Natural killer cell (primary cell): ENCODE measurements around the gene CDKL5. TPM values are rescaled to one million over a fixed set of nuclear protein-coding genes. Genes with fewer than 3 reads are reported as not detected.
A peak's percentile ranks its signal among the peaks of the same experiment; 100 is the strongest.

ENCODE experiments used
- ATAC-seq, 3 donors: fragments of 150-1000 bp in 2 of 3; fragments of 200-7000 bp in 1 of 3; cut with Tn5 transposase; 1 replicate in 1 of 3; 2 replicates in 2 of 3; pipeline ENCODE4 v1.10.0; 2021; ENCODE audit warnings: mild to moderate bottlenecking in 2 of 3, moderate library complexity in 2 of 3
- DNase-seq, 2 donors: peaks; one replicate each; pipeline versions ENCODE4 v3.0.0 to v3.0.0-alpha.2; 2013 to 2021; ENCODE audit warnings: mixed read lengths in 1 of 2
- H3K27ac ChIP-seq: one replicate; pipeline ENCODE4 v1.5.1; 2013; ENCODE audit warnings: mild to moderate bottlenecking, low read length
- H3K27me3 ChIP-seq: one replicate; pipeline ENCODE4 v1.6.1; 2013; ENCODE audit warnings: low read length; ENCODE audit not compliant: control insufficient read depth, insufficient read depth
- H3K36me3 ChIP-seq: one replicate; pipeline ENCODE4 v1.6.1; 2013; ENCODE audit warnings: low read length; ENCODE audit not compliant: control insufficient read depth, insufficient read depth
- H3K4me1 ChIP-seq: one replicate; pipeline ENCODE4 v1.6.1; 2013; ENCODE audit warnings: low read length; ENCODE audit not compliant: control insufficient read depth, insufficient read depth
- H3K4me3 ChIP-seq: one replicate; pipeline ENCODE4 v1.5.1; 2013; ENCODE audit warnings: low read length
- H3K9me3 ChIP-seq: one replicate; pipeline ENCODE4 v1.6.1; 2013; ENCODE audit warnings: low read length; ENCODE audit not compliant: control insufficient read depth, insufficient read depth
- H3K27ac Mint-ChIP-seq, 2 donors: one replicate each; pipeline ENCODE4 v1.8.0; 2022; ENCODE audit warnings: mild to moderate bottlenecking in 2 of 2, mixed read lengths in 2 of 2, moderate library complexity in 1 of 2
- H3K27me3 Mint-ChIP-seq, 2 donors: one replicate each; pipeline ENCODE4 v1.8.0; 2022; ENCODE audit warnings: low read depth in 2 of 2, mixed read lengths in 2 of 2
- H3K36me3 Mint-ChIP-seq: one replicate; pipeline ENCODE4 v1.8.0; 2022; ENCODE audit warnings: mixed read lengths
- H3K4me1 Mint-ChIP-seq, 2 donors: one replicate each; pipeline ENCODE4 v1.8.0; 2022; ENCODE audit warnings: mixed read lengths in 2 of 2
- H3K4me3 Mint-ChIP-seq: one replicate; pipeline ENCODE4 v1.8.0; 2022; ENCODE audit warnings: mild to moderate bottlenecking, moderate library complexity, mixed read lengths
- H3K9me3 Mint-ChIP-seq, 2 donors: one replicate each; pipeline ENCODE4 v1.8.0; 2022; ENCODE audit warnings: mixed read lengths in 2 of 2
- CTCF ChIP-seq: fragments of 200-600 bp; IDR thresholded peaks from one replicate; pipeline ENCODE4 v1.8.0; 2022; ENCODE audit warnings: antibody characterized with exemption
- WGBS: methylation state at CpG from one replicate; pipeline ENCODE4 v1.1.7; 2013; ENCODE audit warnings: missing lambda C conversion rate; ENCODE audit not compliant: insufficient coverage; 5-methylcytosine and 5-hydroxymethylcytosine counted together
- intact Hi-C: fragments of 100-400 bp; cut with micrococcal nuclease; formaldehyde crosslinking; loops from one replicate; pipeline ENCODE4 v1.14.2; 2022
- total RNA-seq, 4 donors: library from RNA; stranded (reverse); fragments of 120-200 nt in 1 of 4; gene quantifications; one replicate each; pipeline versions ENCODE4 v1.2.3 to v1.2.4, GENCODE V29; 2013 to 2022

Gene CDKL5
- total RNA-seq: 1 to 10 TPM; 3.4 to 4.3 (median 3.5) TPM
- total RNA-seq (2013): 6.4 TPM

GRCh38 chrX:18425199-18426003 is at the start of gene CDKL5:
CDKL5 (plus strand) TSS chrX:18425608; CDS start chrX:18507097, 81,489 bp downstream.
- peak within 1 kb of the TSS; percentile 94 for H3K4me3 Mint-ChIP-seq
- ATAC-seq: peak; percentile 92 to 99 (median 94)
- peak; percentile 93 to 96 for DNase-seq
- intact Hi-C loops: loop anchor here (10.0 kb wide), 1 partner anchor 249 kb away; the partner anchor contains the start of gene RS1
- Histone ChIP-seq H3K4me3 (peak within 1 kb of the TSS; percentile 97), H3K27me3 (no peaks in the 10 kb centered on the region), H3K4me1 (no peaks in the 10 kb centered on the region), H3K27ac (peak within 1 kb of the TSS; percentile 94), H3K36me3 (no peaks in the 10 kb centered on the region), H3K9me3 (no peaks in the 10 kb centered on the region)
- H3K4me1 Mint-ChIP-seq: peaks cover 16% of the 10 kb centered on the region in 2 donors
- H3K9me3 Mint-ChIP-seq: no peaks in the 10 kb centered on the region
- no peaks in the 10 kb centered on the region for H3K36me3 Mint-ChIP-seq
- peaks cover 3 to 38% of the 10 kb centered on the region in 2 donors for H3K27me3 Mint-ChIP-seq
- under 1% methylated on average over 79 of the region's 79 CpGs for WGBS
- peak within 1 kb of the TSS; percentile 76 to 96 for H3K27ac Mint-ChIP-seq
- no peak for TF ChIP-seq CTCF

- Mint-ChIP-seq H3K4me1 (no peaks in the 10 kb centered on the region), H3K27me3 (peaks cover 0 to 4% of the 10 kb centered on the region in 2 donors), H3K9me3 (no peaks in the 10 kb centered on the region), H3K36me3 (no peaks in the 10 kb centered on the region), H3K4me3 (no peak overlapping the region), H3K27ac (no peak overlapping the region)
- peak in 2 of 3 donors; percentile 40 to 62 for ATAC-seq
- Histone ChIP-seq H3K36me3 (no peaks in the 10 kb centered on the region), H3K4me1 (peaks cover 4% of the 10 kb centered on the region), H3K27me3 (no peaks in the 10 kb centered on the region), H3K9me3 (no peaks in the 10 kb centered on the region), H3K4me3 (no peak overlapping the region), H3K27ac (no peak overlapping the region)
- peak in 1 of 2 donors; percentile 59 for DNase-seq
- WGBS: 12% methylated on average over 5 of the region's 6 CpGs
- peak; percentile 21 for TF ChIP-seq CTCF
- intact Hi-C loops: no loop called here
These were observed 47.6 kb upstream of the CDKL5 start for GRCh38 chrX:18377796-18378195.

GRCh38 chrX:18389966-18390365 is 35.4 kb upstream of the CDKL5 start:
- Histone ChIP-seq H3K27ac (no peak overlapping the region), H3K36me3 (no peaks in the 10 kb centered on the region), H3K4me1 (no peaks in the 10 kb centered on the region), H3K9me3 (no peaks in the 10 kb centered on the region), H3K27me3 (no peaks in the 10 kb centered on the region), H3K4me3 (no peak overlapping the region)
- Mint-ChIP-seq H3K4me3 (no peak overlapping the region), H3K9me3 (no peaks in the 10 kb centered on the region), H3K27me3 (no peaks in the 10 kb centered on the region), H3K27ac (no peak overlapping the region), H3K36me3 (no peaks in the 10 kb centered on the region), H3K4me1 (peaks cover 5 to 7% of the 10 kb centered on the region in 2 donors)
- no peak for TF ChIP-seq CTCF
- 100% methylated on average over 1 of the region's 3 CpGs for WGBS
- intact Hi-C loops: loop anchor here (5.0 kb wide), 2 partner anchors 507 to 837 kb away; no protein-coding TSS in a partner anchor
- DNase-seq: no peak
- no peak for ATAC-seq
